RWPE1 (cell line): ENCODE measurements around the gene EIF2B2.

ENCODE experiments used
- CTCF ChIA-PET: fragments of 350-600 bp; sonication (Branson Sonifier 250); formaldehyde crosslinking; extraction: SDS; loops from one replicate; lab custom pipeline; 2021; lab: Yijun Ruan, JAX
- POLR2A ChIA-PET: fragments of 400-600 bp; formaldehyde crosslinking; extraction: SDS; loops from one replicate; lab custom pipeline; 2020; ENCODE audit warnings: antibody characterized with exemption; ENCODE audit not compliant: low non-redundant PET; lab: Yijun Ruan, JAX
- DNase-seq: peaks from one replicate; pipeline ENCODE4 v3.0.0; 2012; ENCODE audit warnings: low spot score
- H3K27ac ChIP-seq: fragments of 450-650 bp; 2 replicates; pipeline ENCODE4 v1.5.1; 2017
- CTCF ChIP-seq: fragments of 450-650 bp; conservative IDR thresholded peaks from 2 replicates; pipeline ENCODE4 v1.5.1; 2017; ENCODE audit warnings: low read depth, mild to moderate bottlenecking

The EIF2B2 gene

GRCh38 chr14:75047506-75047905, 44.8 kb downstream of the EIF2B2 start:
- CTCF ChIA-PET = no interaction called here
- no peak for DNase-seq
- no peak for TF ChIP-seq CTCF
- POLR2A ChIA-PET = no interaction called here
- no peak overlapping the region for H3K27ac ChIP-seq

GRCh38 chr14:75048101-75048500, 45.4 kb downstream of the EIF2B2 start:
- ChIA-PET CTCF (no interaction called here), POLR2A (no interaction called here)
- DNase-seq = no peak
- TF ChIP-seq CTCF = no peak
- no peak overlapping the region for H3K27ac ChIP-seq

GRCh38 chr14:75049136-75049535, 46.4 kb downstream of the EIF2B2 start:
- no peak overlapping the region for H3K27ac ChIP-seq
- POLR2A ChIA-PET = no interaction called here

GRCh38 chr14:75049731-75050201, 47.0 kb downstream of the EIF2B2 start:
- no peak for TF ChIP-seq CTCF
- POLR2A ChIA-PET = no interaction called here
- CTCF ChIA-PET = interaction anchor here (0.7 kb wide), 1 partner anchor 39 kb away, joined by 4 read pairs; no protein-coding TSS in a partner anchor

More at GRCh38 chr14:75049136-75049535, 46.4 kb downstream of the EIF2B2 start:
- DNase-seq = no peak
- TF ChIP-seq CTCF = no peak
- CTCF ChIA-PET = no interaction called here

GRCh38 chr14:75050852-75051555, 48.3 kb downstream of the EIF2B2 start, which contains the start of gene MLH3:
Gene MLH3, minus strand, starts transcription at chr14:75051467. Its CDS starts 1,812 bp downstream, at chr14:75049655.
- CTCF ChIA-PET = no interaction called here
- no peak for TF ChIP-seq CTCF
- H3K27ac ChIP-seq = peak within 1 kb of the TSS; percentile 80
- DNase-seq = peak; percentile 93
- POLR2A ChIA-PET = interaction anchor here (0.6 kb wide), 1 partner anchor 20 kb away, joined by 4 read pairs; no protein-coding TSS in a partner anchor

More at GRCh38 chr14:75049731-75050201, 47.0 kb downstream of the EIF2B2 start:
- no peak overlapping the region for H3K27ac ChIP-seq
- no peak for DNase-seq

- H3K27ac ChIP-seq = peak overlapping the region; percentile 80
- no peak for DNase-seq
- ChIA-PET CTCF (interaction anchor here (0.6 kb wide), 1 partner anchor 36 kb away, joined by 3 read pairs; no protein-coding TSS in a partner anchor), POLR2A (interaction anchor here (0.6 kb wide), 1 partner anchor 19 kb away, joined by 4 read pairs; no protein-coding TSS in a partner anchor)
- TF ChIP-seq CTCF = no peak
These were observed 48.8 kb downstream of the EIF2B2 start for GRCh38 chr14:75051556-75051899.
